GM12878 (cell line): ENCODE measurements around the gene ARHGAP27. TPM values are rescaled to one million over a fixed set of nuclear protein-coding genes. Genes with fewer than 3 reads are reported as not detected.

ENCODE experiments used
- ATAC-seq: fragments of 200-7000 bp; cut with Tn5 transposase; 3 replicates; pipeline ENCODE4 v1.9.1; 2020; ENCODE audit warnings: mild to moderate bottlenecking, moderate library complexity
- BruUV-seq: library from RNA; stranded (reverse); fragments of 400-500 nt; replicated peaks from 2 replicates; lab custom pipeline; 2021; lab: Mats Ljungman, UMichigan
- CTCF ChIA-PET: fragments of 300-600 bp; sonication (Branson Sonifier 250); formaldehyde crosslinking; extraction: SDS; loops from one replicate; lab custom pipeline; 2021; ENCODE audit warnings: inconsistent platforms; lab: Yijun Ruan, JAX
- POLR2A ChIA-PET: fragments of 350-600 bp; formaldehyde crosslinking; extraction: SDS; loops from one replicate; lab custom pipeline; 2021; ENCODE audit warnings: inconsistent platforms; lab: Charles Lee
- RAD21 ChIA-PET: fragments of 300-600 bp; sonication (Branson Sonifier 250); formaldehyde crosslinking; loops from one replicate; lab custom pipeline; 2023; ENCODE audit warnings: antibody characterized with exemption; ENCODE audit not compliant: unreplicated experiment; lab: Charles Lee
- SMC1A ChIA-PET: fragments of 300-600 bp; sonication (Branson Sonifier 250); formaldehyde crosslinking; loops from one replicate; lab custom pipeline; 2023; ENCODE audit not compliant: unreplicated experiment, uncharacterized antibody; lab: Charles Lee
- DNase-seq: peaks from one replicate; pipeline ENCODE4 v3.0.0-alpha.2; 2011; ENCODE audit warnings: low read depth, low spot score
- FAIRE-seq: peaks from 3 replicates; lab custom pipeline; 2011; peaks lifted over from hg19 to GRCh38; lab: Jason Lieb, UNC
- H2AFZ ChIP-seq: 2 replicates; pipeline ENCODE4 v1.6.0; 2011; ENCODE audit warnings: low read depth, low read length, control low read depth; ENCODE audit not compliant: control insufficient read depth
- H3K27ac ChIP-seq: 2 replicates; pipeline ENCODE4 v1.5.1; 2011; ENCODE audit warnings: control low read depth; ENCODE audit not compliant: control insufficient read depth, insufficient read depth
- H3K27me3 ChIP-seq, 2 experiments: replicated peaks in 1 of 2; 2 replicates each; pipeline versions ENCODE4 v1.6.0 to v1.6.1; 2011; ENCODE audit warnings: low read length in 1 of 2; ENCODE audit not compliant: control insufficient read depth in 2 of 2, insufficient read depth in 2 of 2
- H3K36me3 ChIP-seq, 2 experiments: 2 replicates each; pipeline ENCODE4 v1.5.1; 2011; ENCODE audit warnings: low read length in 1 of 2; ENCODE audit not compliant: control insufficient read depth in 2 of 2, insufficient read depth in 2 of 2
- H3K4me1 ChIP-seq: 2 replicates; pipeline ENCODE4 v1.6.1; 2011; ENCODE audit warnings: mild to moderate bottlenecking, low read length, moderate library complexity, mixed read lengths; ENCODE audit not compliant: control insufficient read depth, insufficient read depth
- H3K4me2 ChIP-seq: 2 replicates; pipeline ENCODE4 v1.6.0; 2011; ENCODE audit warnings: control low read depth; ENCODE audit not compliant: control insufficient read depth, insufficient read depth
- H3K4me3 ChIP-seq: fragments of 200-600 bp; sonication (generic); 2 replicates; pipeline ENCODE4 v1.5.1; 2016
- H3K79me2 ChIP-seq: 2 replicates; pipeline ENCODE4 v1.6.0; 2011; ENCODE audit warnings: low read length; ENCODE audit not compliant: control insufficient read depth, insufficient read depth
- H3K9ac ChIP-seq: 2 replicates; pipeline ENCODE4 v1.8.0; 2011; ENCODE audit warnings: low read length, control low read depth, mixed read lengths; ENCODE audit not compliant: control insufficient read depth, insufficient read depth
- H3K9me3 ChIP-seq: replicated peaks from 3 replicates; pipeline ENCODE4 v1.5.1; 2011; ENCODE audit warnings: mild to moderate bottlenecking, low read length; ENCODE audit not compliant: control insufficient read depth, insufficient read depth
- H4K20me1 ChIP-seq: 2 replicates; pipeline ENCODE4 v1.6.0; 2011; ENCODE audit not compliant: control insufficient read depth, insufficient read depth
- BACH1 ChIP-seq: fragments of 450-650 bp; IDR thresholded peaks from 2 replicates; pipeline ENCODE4 v1.6.1; 2017; ENCODE audit warnings: mild to moderate bottlenecking, borderline replicate concordance
- CEBPZ ChIP-seq: fragments of 150-350 bp; IDR thresholded peaks from 2 replicates; pipeline ENCODE4 v1.6.1; 2016; ENCODE audit warnings: low read depth, low read length
- CHD1 ChIP-seq: IDR thresholded peaks from 2 replicates; pipeline ENCODE4 v1.6.1; 2012; ENCODE audit warnings: low read depth, low read length, improper control_type of control experiment
- CREB1 ChIP-seq: IDR thresholded peaks from 2 replicates; pipeline ENCODE4 v1.6.1; 2012; ENCODE audit warnings: low read depth, mild to moderate bottlenecking, inconsistent platforms
- FOS ChIP-seq: IDR thresholded peaks from 3 replicates; pipeline ENCODE4 v1.6.1; 2011; ENCODE audit warnings: borderline replicate concordance; ENCODE audit not compliant: insufficient read length; ENCODE audit errors: extremely low read depth
- IRF5 ChIP-seq: fragments of 450-650 bp; IDR thresholded peaks from 2 replicates; pipeline ENCODE4 v1.6.1; 2017; ENCODE audit warnings: borderline replicate concordance
- PML ChIP-seq: IDR thresholded peaks from 2 replicates; pipeline ENCODE4 v1.6.1; 2012; ENCODE audit warnings: low read length, inconsistent platforms
- POLR2A ChIP-seq: IDR thresholded peaks from 2 replicates; pipeline ENCODE4 v1.6.1; 2011; ENCODE audit warnings: low read depth, mild to moderate bottlenecking, low read length
- SPI1 ChIP-seq: IDR thresholded peaks from 2 replicates; pipeline ENCODE4 v1.6.1; 2011; ENCODE audit warnings: low read depth, mild to moderate bottlenecking, low read length, moderate library complexity, borderline replicate concordance; ENCODE audit not compliant: insufficient read depth
- SREBF1 ChIP-seq: IDR thresholded peaks from 2 replicates; pipeline ENCODE4 v1.6.1; 2012; ENCODE audit warnings: mild to moderate bottlenecking, low read length
- WGBS: methylation state at CpG from one replicate; pipeline ENCODE4 v1.1.6; 2016; ENCODE audit warnings: low lambda C conversion rate; ENCODE audit not compliant: insufficient replicate concordance, insufficient coverage; ENCODE audit errors: missing lambda C conversion rate; 5-methylcytosine and 5-hydroxymethylcytosine counted together
- in situ Hi-C: fragments of 300-500 bp; cut with MboI; formaldehyde crosslinking; loops from 9 replicates; pipeline ENCODE4 v1.14.3; 2018; ENCODE audit warnings: mixed read lengths
- intact Hi-C: fragments of 100-400 bp; cut with micrococcal nuclease; formaldehyde crosslinking; loops from one replicate; pipeline ENCODE4 v1.14.2; 2022; ENCODE audit not compliant: unreplicated experiment
- polyA plus RNA-seq, 11 experiments: library from polyadenylated mRNA; depleted of rRNA in 4 of 11; unstranded in 6 of 11; stranded (reverse) in 5 of 11; fragments of >200 nt; fragmentation: Nextera tagmentation in 4 of 11; fragmentation: Illumina TruSeq in 1 of 11; extraction: Ambion mirVana in 4 of 11; extraction: Trizol in 1 of 11; gene quantifications; 1 replicate in 1 of 11; 2 replicates in 10 of 11; pipeline versions ENCODE4 v1.2.1 to v1.2.3, GENCODE V29; 2011 to 2016; ENCODE audit warnings: inconsistent platforms in 2 of 11, missing spikeins in 2 of 11, low read depth in 1 of 11
- total RNA-seq, 4 experiments: library from RNA; depleted of rRNA in 3 of 4; stranded (reverse); fragments of >200 nt in 3 of 4; fragmentation: Illumina TruSeq in 1 of 4; extraction: Trizol in 1 of 4; gene quantifications; 2 replicates each; pipeline versions ENCODE4 v1.2.1 to v1.2.3, GENCODE V29; 2013 to 2021

ARHGAP27 gene
- total and polyA plus RNA-seq, 10 of the 15 experiments (the other 5 are each of a cell fraction or from before 2014, with no cell fraction given) = 0.64 to 45.7 (median 17.7) TPM

- CTCF ChIA-PET = interaction anchor here (0.5 to 0.9 kb wide), 4 partner anchors 18 to 170 kb away, joined by 3 to 6 read pairs (median 3); no protein-coding TSS in a partner anchor
- no peaks in the 10 kb centered on the region for H3K27me3 ChIP-seq
- H3K36me3 ChIP-seq = no peaks in the 10 kb centered on the region
- H3K4me1 ChIP-seq = peaks cover 13% of the 10 kb centered on the region
- FAIRE-seq = no peak
- POLR2A ChIA-PET = interaction anchor here (0.6 kb wide), 2 partner anchors 26 to 32 kb away, joined by 4 to 6 read pairs; no protein-coding TSS in a partner anchor
- H3K79me2 ChIP-seq = no peaks in the 10 kb centered on the region
- intact Hi-C loops = no loop called here
- H3K4me3 ChIP-seq = no peak overlapping the region
- H2AFZ ChIP-seq = no peak overlapping the region
- no peak overlapping the region for H3K9ac ChIP-seq
- DNase-seq = no peak
- H4K20me1 ChIP-seq = no peaks in the 10 kb centered on the region
- SMC1A ChIA-PET = interaction anchor here (2.1 kb wide), 1 partner anchor 9 kb away, joined by 7 read pairs; no protein-coding TSS in a partner anchor
- 66% methylated on average over 6 of the region's 6 CpGs for WGBS
- no peak overlapping the region for H3K27ac ChIP-seq
- H3K4me2 ChIP-seq = no peak overlapping the region
- RAD21 ChIA-PET = interaction anchor here (0.9 kb wide), 2 partner anchors 18 to 55 kb away, joined by 3 to 4 read pairs; no protein-coding TSS in a partner anchor
- BruUV-seq = no TSS peak
- no peak for TF ChIP-seq BACH1
- TF ChIP-seq IRF5 = no peak
- TF ChIP-seq FOS = no peak
- TF ChIP-seq CREB1 = no peak
- ATAC-seq = no peak
- H3K9me3 ChIP-seq = peaks cover 7% of the 10 kb centered on the region; the same call in 2 of the 3 replicates
- in situ Hi-C loops = no loop called here
Measured at GRCh38 chr17:45366691-45367090, 66.0 kb downstream of the ARHGAP27 start.

GRCh38 chr17:45366049-45366448, 66.6 kb downstream of the ARHGAP27 start:
- DNase-seq = no peak
- Histone ChIP-seq H3K79me2 (no peaks in the 10 kb centered on the region), H3K36me3 (no peaks in the 10 kb centered on the region), H3K27me3 (no peaks in the 10 kb centered on the region), H3K9me3 (peaks cover 7% of the 10 kb centered on the region; the same call in 2 of the 3 replicates), H4K20me1 (no peaks in the 10 kb centered on the region), H3K4me1 (peaks cover 6% of the 10 kb centered on the region; the same call in 1 of the 2 replicates), H2AFZ (no peak overlapping the region), H3K27ac (no peak overlapping the region)
- RAD21 ChIA-PET = interaction anchor here (0.9 kb wide), 2 partner anchors 18 to 54 kb away, joined by 3 to 4 read pairs; no protein-coding TSS in a partner anchor
- SMC1A ChIA-PET = interaction anchor here (2.1 kb wide), 1 partner anchor 8 kb away, joined by 7 read pairs; no protein-coding TSS in a partner anchor
- WGBS = 30% methylated on average over 3 of the region's 3 CpGs
- no peak for FAIRE-seq
- POLR2A ChIA-PET = interaction anchor here (0.6 kb wide), 2 partner anchors 27 to 31 kb away, joined by 4 to 6 read pairs; no protein-coding TSS in a partner anchor
- no peak for ATAC-seq
- BruUV-seq = no TSS peak
- CTCF ChIA-PET = interaction anchor here (0.6 kb wide), 1 partner anchor 31 kb away, joined by 3 read pairs; no protein-coding TSS in a partner anchor
- TF ChIP-seq POLR2A (no peak), CHD1 (no peak), SREBF1 (no peak), PML (no peak), SPI1 (no peak), CEBPZ (no peak)
- TF ChIP-seq, all 136 proteins: peak for 0
- H3K4me2 ChIP-seq = no peak overlapping the region
- in situ Hi-C loops = no loop called here
- intact Hi-C loops = no loop called here
- H3K9ac ChIP-seq = no peak overlapping the region
- no peak overlapping the region for H3K4me3 ChIP-seq
